Hepatocyte (in vitro differentiated cells): ENCODE results near the gene GOLM1. TPM values are rescaled to one million over a fixed set of nuclear protein-coding genes. Genes with fewer than 3 reads are reported as not detected.

Source experiments
- DNase-seq: peaks from one replicate; pipeline ENCODE4 v3.0.0-alpha.2; 2016; ENCODE audit warnings: low spot score
- H2AFZ ChIP-seq: fragments of 200-600 bp; sonication (generic); 2 replicates; pipeline ENCODE4 v1.6.0; 2016; ENCODE audit warnings: antibody characterized with exemption, mild to moderate bottlenecking
- H3K27ac ChIP-seq: fragments of 200-600 bp; sonication (generic); 2 replicates; pipeline ENCODE4 v1.5.1; 2016; ENCODE audit warnings: mild to moderate bottlenecking
- H3K27me3 ChIP-seq: fragments of 200-600 bp; sonication (generic); 2 replicates; pipeline ENCODE4 v1.6.1; 2016
- H3K36me3 ChIP-seq: fragments of 200-600 bp; sonication (generic); replicated peaks from 2 replicates; pipeline ENCODE4 v1.5.1; 2016; ENCODE audit warnings: low read depth; ENCODE audit not compliant: insufficient read depth
- H3K4me1 ChIP-seq: fragments of 200-600 bp; sonication (generic); 2 replicates; pipeline ENCODE4 v1.5.1; 2016; ENCODE audit warnings: mild to moderate bottlenecking, moderate library complexity; ENCODE audit not compliant: insufficient read depth
- H3K4me2 ChIP-seq: fragments of 200-600 bp; sonication (generic); 2 replicates; pipeline ENCODE4 v1.6.0; 2016
- H3K4me3 ChIP-seq: fragments of 200-600 bp; sonication (generic); 2 replicates; pipeline ENCODE4 v1.5.1; 2016; ENCODE audit warnings: mild to moderate bottlenecking
- H3K79me2 ChIP-seq: fragments of 200-600 bp; sonication (generic); 2 replicates; pipeline ENCODE4 v1.6.0; 2017; ENCODE audit warnings: mild to moderate bottlenecking
- H3K9me2 ChIP-seq: fragments of 200-600 bp; sonication (generic); replicated peaks from 2 replicates; pipeline ENCODE4 v1.6.0; 2017; ENCODE audit warnings: mild to moderate bottlenecking; ENCODE audit not compliant: insufficient read depth
- H3K9me3 ChIP-seq: fragments of 200-600 bp; sonication (generic); 2 replicates; pipeline ENCODE4 v1.5.1; 2016; ENCODE audit warnings: low read depth, mild to moderate bottlenecking
- H4K20me1 ChIP-seq: fragments of 200-600 bp; sonication (generic); 2 replicates; pipeline ENCODE4 v1.6.0; 2016; ENCODE audit warnings: mild to moderate bottlenecking; ENCODE audit not compliant: insufficient read depth, poor library complexity, severe bottlenecking
- EZH2 ChIP-seq: fragments of 200-600 bp; sonication (generic); IDR thresholded peaks from 2 replicates; pipeline ENCODE4 v1.6.1; 2016; ENCODE audit warnings: antibody characterized with exemption, mild to moderate bottlenecking, borderline replicate concordance
- EZH2phosphoT487 ChIP-seq: fragments of 200-600 bp; sonication (generic); IDR thresholded peaks from one replicate; pipeline ENCODE4 v1.6.1; 2018; ENCODE audit warnings: antibody characterized with exemption, mild to moderate bottlenecking, low read depth, moderate library complexity; ENCODE audit not compliant: unreplicated experiment, severe bottlenecking
- WGBS: methylation state at CpG from one replicate; pipeline ENCODE4 v1.1.6; 2016; ENCODE audit warnings: low lambda C conversion rate; ENCODE audit errors: missing lambda C conversion rate; 5-methylcytosine and 5-hydroxymethylcytosine counted together
- polyA plus RNA-seq: library from polyadenylated mRNA; unstranded; fragments of >200 nt; fragmentation: Nextera tagmentation; extraction: Ambion mirVana; gene quantifications from 2 replicates; pipeline ENCODE4 v1.2.1, GENCODE V29; 2016
- total RNA-seq: library from RNA; depleted of rRNA; stranded (reverse); fragments of >200 nt; gene quantifications from 2 replicates; pipeline ENCODE4 v1.2.3, GENCODE V29; 2014
- TF ChIP-seq, protein P1 (sequence below): fragments of 200-600 bp; sonication (generic); IDR thresholded peaks from 2 replicates; pipeline ENCODE4 v1.5.1; 2016; ENCODE audit warnings: antibody characterized with exemption, mild to moderate bottlenecking; ENCODE audit not compliant: poor library complexity

GOLM1 gene
- total and polyA plus RNA-seq, 2 experiments from 2014 or later = 140 to 164 TPM

DNA sequence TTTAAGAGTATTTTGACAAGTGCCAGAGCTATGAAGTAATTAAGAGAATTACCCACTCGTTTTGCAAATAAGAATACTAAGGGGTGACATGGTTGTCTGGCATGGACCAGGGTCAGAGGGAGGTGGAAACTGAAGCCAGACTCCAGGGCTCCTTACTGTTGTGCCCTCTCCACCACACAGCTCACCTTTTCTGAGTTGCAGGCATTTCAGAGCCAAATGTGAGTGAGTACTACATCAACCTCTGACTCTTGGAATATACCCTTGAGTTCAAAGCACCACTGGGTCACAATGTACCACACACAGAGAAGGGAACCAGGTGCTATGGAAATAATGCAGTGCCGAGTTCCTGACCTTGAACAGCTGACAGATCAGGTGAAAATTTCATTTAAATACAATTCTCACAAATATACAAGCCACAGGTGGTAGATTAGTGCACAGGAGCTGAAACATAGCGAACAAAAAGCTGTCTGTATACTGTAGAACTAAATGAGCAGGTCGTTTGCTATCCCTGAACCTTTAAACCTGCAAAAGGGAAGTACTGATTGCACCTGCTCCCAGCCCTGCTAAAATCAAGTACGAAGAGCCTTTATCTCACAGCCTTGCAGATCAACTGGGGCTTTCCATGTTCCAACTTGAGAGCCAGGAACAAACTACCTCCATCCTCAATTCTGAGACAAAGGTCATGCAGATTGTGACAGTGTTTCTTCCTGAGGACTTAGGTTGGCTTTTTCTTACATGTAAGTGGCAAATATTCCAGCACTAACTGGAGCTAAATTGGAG is 57.0 kb downstream of the GOLM1 start:
- Histone ChIP-seq H4K20me1 (no peaks in the 10 kb centered on the region), H3K4me3 (no peak overlapping the region), H2AFZ (no peak overlapping the region), H3K9me3 (no peaks in the 10 kb centered on the region), H3K9me2 (no peaks in the 10 kb centered on the region), H3K79me2 (no peaks in the 10 kb centered on the region), H3K36me3 (no peaks in the 10 kb centered on the region), H3K27ac (no peak overlapping the region), H3K27me3 (no peaks in the 10 kb centered on the region), H3K4me2 (no peak overlapping the region), H3K4me1 (no peaks in the 10 kb centered on the region)
- 80% methylated on average over 5 of the region's 5 CpGs for WGBS
- no peak for DNase-seq
- TF ChIP-seq EZH2 = no peak

DNA sequence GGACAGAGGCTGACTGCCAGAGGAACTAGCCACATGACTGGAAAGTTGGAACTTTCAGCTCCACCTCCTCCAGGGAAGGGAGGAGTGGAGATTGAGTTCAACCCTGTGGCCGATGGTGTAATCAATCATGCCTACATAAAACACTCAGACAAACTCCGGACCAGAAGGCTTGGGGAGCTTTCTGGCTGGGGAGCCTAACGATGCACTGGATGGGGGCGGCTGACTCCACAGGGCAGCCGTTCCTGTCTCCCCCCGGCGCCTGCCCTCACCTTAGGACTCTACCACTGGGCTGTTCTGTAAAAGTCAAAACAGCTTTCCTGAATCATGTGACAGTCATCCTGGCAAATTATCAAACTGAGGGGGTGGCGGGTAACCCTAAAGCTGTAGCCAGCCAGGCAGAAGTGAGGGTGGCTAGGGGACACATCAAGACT is 58.0 kb downstream of the GOLM1 start:
- Histone ChIP-seq H3K4me3 (no peak overlapping the region), H3K27ac (no peak overlapping the region), H3K9me3 (no peaks in the 10 kb centered on the region), H3K79me2 (no peaks in the 10 kb centered on the region), H3K4me1 (no peaks in the 10 kb centered on the region), H3K4me2 (no peak overlapping the region), H3K36me3 (no peaks in the 10 kb centered on the region), H3K9me2 (no peaks in the 10 kb centered on the region), H4K20me1 (no peaks in the 10 kb centered on the region), H2AFZ (no peak overlapping the region), H3K27me3 (no peaks in the 10 kb centered on the region)
- WGBS = 72% methylated on average over 8 of the region's 8 CpGs
- no peak for DNase-seq
- TF ChIP-seq EZH2phosphoT487 (no peak), EZH2 (no peak)
- TF ChIP-seq, protein P1, sequence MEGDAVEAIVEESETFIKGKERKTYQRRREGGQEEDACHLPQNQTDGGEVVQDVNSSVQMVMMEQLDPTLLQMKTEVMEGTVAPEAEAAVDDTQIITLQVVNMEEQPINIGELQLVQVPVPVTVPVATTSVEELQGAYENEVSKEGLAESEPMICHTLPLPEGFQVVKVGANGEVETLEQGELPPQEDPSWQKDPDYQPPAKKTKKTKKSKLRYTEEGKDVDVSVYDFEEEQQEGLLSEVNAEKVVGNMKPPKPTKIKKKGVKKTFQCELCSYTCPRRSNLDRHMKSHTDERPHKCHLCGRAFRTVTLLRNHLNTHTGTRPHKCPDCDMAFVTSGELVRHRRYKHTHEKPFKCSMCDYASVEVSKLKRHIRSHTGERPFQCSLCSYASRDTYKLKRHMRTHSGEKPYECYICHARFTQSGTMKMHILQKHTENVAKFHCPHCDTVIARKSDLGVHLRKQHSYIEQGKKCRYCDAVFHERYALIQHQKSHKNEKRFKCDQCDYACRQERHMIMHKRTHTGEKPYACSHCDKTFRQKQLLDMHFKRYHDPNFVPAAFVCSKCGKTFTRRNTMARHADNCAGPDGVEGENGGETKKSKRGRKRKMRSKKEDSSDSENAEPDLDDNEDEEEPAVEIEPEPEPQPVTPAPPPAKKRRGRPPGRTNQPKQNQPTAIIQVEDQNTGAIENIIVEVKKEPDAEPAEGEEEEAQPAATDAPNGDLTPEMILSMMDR = no peak

DNA sequence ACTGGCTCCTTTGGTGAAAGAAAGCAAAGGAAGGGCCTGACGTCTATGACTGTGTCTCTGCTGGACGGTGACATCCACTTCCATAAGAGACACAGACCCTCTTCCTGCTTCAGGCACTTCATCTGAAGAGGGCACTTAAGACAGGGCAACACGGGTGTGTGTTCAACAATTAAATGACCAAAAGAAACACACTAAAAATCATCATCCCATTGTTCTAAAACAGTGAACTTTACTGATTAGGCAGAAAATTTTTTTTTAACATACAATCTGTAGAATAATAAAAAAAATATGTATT is 58.5 kb downstream of the GOLM1 start:
- DNase-seq = no peak
- H3K9me3 ChIP-seq = no peaks in the 10 kb centered on the region
- no peak overlapping the region for H2AFZ ChIP-seq
- no peaks in the 10 kb centered on the region for H3K27me3 ChIP-seq
- no peaks in the 10 kb centered on the region for H3K36me3 ChIP-seq
- H3K4me2 ChIP-seq = no peak overlapping the region
- TF ChIP-seq EZH2phosphoT487 (no peak), EZH2 (no peak)
- TF ChIP-seq, protein P1 = no peak
- no peaks in the 10 kb centered on the region for H3K4me1 ChIP-seq
- H3K9me2 ChIP-seq = no peaks in the 10 kb centered on the region
- no peak overlapping the region for H3K27ac ChIP-seq
- 79% methylated on average over 3 of the region's 3 CpGs for WGBS
- no peaks in the 10 kb centered on the region for H4K20me1 ChIP-seq
- H3K79me2 ChIP-seq = no peaks in the 10 kb centered on the region
- H3K4me3 ChIP-seq = no peak overlapping the region

DNA sequence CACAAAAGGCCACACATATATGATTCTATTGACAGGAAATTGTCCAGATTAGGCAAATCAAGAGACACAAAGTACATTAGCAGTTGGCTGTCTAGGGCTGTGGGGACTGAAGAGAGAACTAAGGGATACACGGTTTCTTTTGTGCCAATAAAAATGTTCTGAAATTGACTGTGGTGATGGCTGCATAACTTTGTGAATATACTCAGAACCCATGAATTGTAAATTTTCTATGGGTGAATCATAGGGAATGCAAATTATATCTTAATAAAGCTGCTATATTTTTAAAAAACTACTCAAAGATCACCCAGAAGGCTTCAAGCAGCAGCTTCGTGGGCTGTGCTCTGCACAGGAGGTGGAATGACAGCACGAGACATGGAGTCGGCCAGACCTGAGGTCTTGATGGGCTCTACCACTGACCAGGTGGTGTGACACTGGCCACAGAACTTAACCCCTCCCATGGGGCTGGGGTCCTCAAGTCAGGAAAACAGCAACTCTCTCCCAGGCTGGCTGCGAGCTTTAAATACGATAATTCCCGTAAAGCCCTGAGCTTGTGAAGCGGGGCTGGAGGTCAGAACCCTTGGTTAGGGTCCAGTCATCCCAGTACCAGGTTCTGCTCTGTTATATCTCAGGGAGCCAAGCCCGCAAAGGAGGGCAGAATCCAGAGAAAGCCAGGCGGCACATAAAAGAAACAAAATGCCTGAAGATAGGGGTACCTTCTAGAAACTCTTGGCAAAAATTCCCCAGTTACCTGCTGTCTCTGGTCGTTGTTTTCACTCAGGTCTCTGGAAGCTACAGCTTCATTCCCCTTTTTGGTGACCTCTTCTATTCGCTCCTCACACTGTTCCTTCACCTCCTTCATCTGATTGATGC is 59.1 kb downstream of the GOLM1 start:
- no peak overlapping the region for H3K4me2 ChIP-seq
- H3K9me2 ChIP-seq = no peaks in the 10 kb centered on the region
- no peak for DNase-seq
- no peak overlapping the region for H3K27ac ChIP-seq
- no peaks in the 10 kb centered on the region for H3K4me1 ChIP-seq
- WGBS = 98% methylated on average over 12 of the region's 12 CpGs
- H2AFZ ChIP-seq = no peak overlapping the region
- no peak overlapping the region for H3K4me3 ChIP-seq
- no peaks in the 10 kb centered on the region for H4K20me1 ChIP-seq
- TF ChIP-seq EZH2phosphoT487 (no peak), EZH2 (no peak)
- TF ChIP-seq, protein P1 = no peak
- H3K9me3 ChIP-seq = no peaks in the 10 kb centered on the region
- no peaks in the 10 kb centered on the region for H3K36me3 ChIP-seq
- no peaks in the 10 kb centered on the region for H3K79me2 ChIP-seq
- H3K27me3 ChIP-seq = no peaks in the 10 kb centered on the region
